Suprapubic skin (tissue), 4 donors: Measurements from ENCODE around the gene HSD17B1. TPM values are rescaled to one million over a fixed set of nuclear protein-coding genes. Genes with fewer than 3 reads are reported as not detected.
A peak's percentile ranks its signal among the peaks of the same experiment; 100 is the strongest.

Source experiments
- DNase-seq, 2 donors: peaks; one replicate each; pipeline ENCODE4 v3.0.0-alpha.2; 2019; ENCODE audit warnings: low spot score in 2 of 2
- H3K27ac ChIP-seq: fragments of 200-600 bp; sonication (generic); one replicate; pipeline ENCODE4 v1.5.1; 2019
- H3K27me3 ChIP-seq: fragments of 200-600 bp; sonication (generic); one replicate; pipeline ENCODE4 v1.5.1; 2019
- H3K36me3 ChIP-seq: fragments of 200-600 bp; sonication (generic); one replicate; pipeline ENCODE4 v1.5.1; 2019
- H3K4me1 ChIP-seq: fragments of 200-600 bp; sonication (generic); one replicate; pipeline ENCODE4 v1.5.1; 2019
- H3K4me3 ChIP-seq: fragments of 200-600 bp; sonication (generic); one replicate; pipeline ENCODE4 v1.5.1; 2019; ENCODE audit warnings: mild to moderate bottlenecking
- H3K9me3 ChIP-seq: fragments of 200-600 bp; sonication (generic); one replicate; pipeline ENCODE4 v1.5.1; 2019
- EP300 ChIP-seq: sonication (generic); formaldehyde crosslinking; IDR thresholded peaks from one replicate; pipeline ENCODE4 v1.6.1; 2017; ENCODE audit warnings: antibody characterized with exemption
- POLR2A ChIP-seq, 2 donors: fragments of 450-650 bp; IDR thresholded peaks; one replicate each; pipeline ENCODE4 v1.6.1; 2017; ENCODE audit warnings: antibody characterized with exemption in 2 of 2, mild to moderate bottlenecking in 2 of 2, moderate library complexity in 2 of 2
- POLR2AphosphoS5 ChIP-seq, 3 donors: sonication (generic); formaldehyde crosslinking; IDR thresholded peaks; one replicate each; pipeline ENCODE4 v1.6.1; 2017; ENCODE audit warnings: antibody characterized with exemption in 3 of 3
- WGBS: methylation state at CpG from one replicate; pipeline ENCODE4 v1.1.5; 2018; 5-methylcytosine and 5-hydroxymethylcytosine counted together
- total RNA-seq, 4 donors: library from RNA; depleted of rRNA; stranded (reverse); fragments of >200 nt; gene quantifications; one replicate each; pipeline ENCODE4 v1.1.0, GENCODE V29; 2016
- TF ChIP-seq, protein P1 (sequence below), 2 donors: fragments of 200-600 bp in 1 of 2; fragments of 450-650 bp in 1 of 2; sonication (generic) in 1 of 2; IDR thresholded peaks; one replicate each; pipeline ENCODE4 v1.5.1; 2016 to 2019; ENCODE audit warnings: antibody characterized with exemption in 2 of 2, mild to moderate bottlenecking in 1 of 2, moderate library complexity in 1 of 2

HSD17B1 gene
- total RNA-seq, 4 donors from 2014 or later = 1.2 to 8.8 (median 3.2) TPM

DNA sequence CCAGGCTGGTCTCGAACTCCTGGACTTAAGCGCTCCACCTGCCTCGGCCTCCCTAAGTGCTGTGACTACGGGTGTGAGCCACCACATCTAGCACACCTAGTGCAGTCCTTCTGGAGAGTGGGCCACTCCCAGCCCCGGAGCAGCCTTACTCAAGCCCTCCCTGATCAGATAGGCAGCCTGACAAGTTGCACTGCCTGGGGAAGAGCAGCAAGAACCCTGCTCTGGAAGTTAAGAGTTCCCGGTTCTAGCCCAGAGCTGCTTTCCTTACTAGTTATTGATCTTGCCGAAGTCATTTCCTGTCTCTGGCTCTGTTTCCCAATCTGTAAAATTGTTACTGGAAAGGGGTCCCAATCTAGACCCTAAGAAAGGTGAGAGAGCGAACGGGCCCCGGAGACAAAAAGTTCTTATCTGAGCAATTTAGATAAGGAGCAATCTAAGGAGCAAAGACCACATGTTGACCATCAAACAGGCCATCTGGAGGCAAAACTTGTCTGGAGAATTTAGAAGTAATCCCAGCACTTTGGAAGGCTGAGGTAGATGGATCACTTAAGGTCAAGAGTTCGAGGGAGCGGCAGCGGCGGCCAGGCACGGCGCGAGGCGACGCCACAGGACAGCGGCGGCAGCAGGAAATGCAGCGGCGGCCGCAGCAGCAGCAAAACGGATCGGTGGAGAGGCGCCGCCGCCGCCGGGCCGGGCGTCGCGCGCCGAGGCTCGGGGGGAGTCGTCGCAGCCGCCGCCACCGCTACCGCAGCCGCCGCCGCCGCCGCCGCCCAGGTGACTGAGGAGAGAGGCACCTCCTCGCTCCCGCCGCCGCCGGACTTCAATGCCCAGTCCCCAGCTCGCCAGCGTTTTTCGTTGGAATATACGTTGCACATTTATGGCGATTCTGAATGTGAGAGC, 21.0 kb upstream of the HSD17B1 start:
- Histone ChIP-seq H3K9me3 (no peaks in the 10 kb centered on the region), H3K27ac (peak overlapping the region; percentile 79), H3K4me1 (peaks cover 47% of the 10 kb centered on the region), H3K27me3 (no peaks in the 10 kb centered on the region), H3K4me3 (peak overlapping the region; percentile 56), H3K36me3 (no peaks in the 10 kb centered on the region)
- no peak for TF ChIP-seq EP300
- TF ChIP-seq, protein P1, sequence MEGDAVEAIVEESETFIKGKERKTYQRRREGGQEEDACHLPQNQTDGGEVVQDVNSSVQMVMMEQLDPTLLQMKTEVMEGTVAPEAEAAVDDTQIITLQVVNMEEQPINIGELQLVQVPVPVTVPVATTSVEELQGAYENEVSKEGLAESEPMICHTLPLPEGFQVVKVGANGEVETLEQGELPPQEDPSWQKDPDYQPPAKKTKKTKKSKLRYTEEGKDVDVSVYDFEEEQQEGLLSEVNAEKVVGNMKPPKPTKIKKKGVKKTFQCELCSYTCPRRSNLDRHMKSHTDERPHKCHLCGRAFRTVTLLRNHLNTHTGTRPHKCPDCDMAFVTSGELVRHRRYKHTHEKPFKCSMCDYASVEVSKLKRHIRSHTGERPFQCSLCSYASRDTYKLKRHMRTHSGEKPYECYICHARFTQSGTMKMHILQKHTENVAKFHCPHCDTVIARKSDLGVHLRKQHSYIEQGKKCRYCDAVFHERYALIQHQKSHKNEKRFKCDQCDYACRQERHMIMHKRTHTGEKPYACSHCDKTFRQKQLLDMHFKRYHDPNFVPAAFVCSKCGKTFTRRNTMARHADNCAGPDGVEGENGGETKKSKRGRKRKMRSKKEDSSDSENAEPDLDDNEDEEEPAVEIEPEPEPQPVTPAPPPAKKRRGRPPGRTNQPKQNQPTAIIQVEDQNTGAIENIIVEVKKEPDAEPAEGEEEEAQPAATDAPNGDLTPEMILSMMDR (IDR thresholded peaks at IDR 0.05) = peak; percentile 23 to 60
- 10% methylated on average over 59 of the region's 60 CpGs for whole genome bisulfite sequencing
- DNase-seq = no peak

DNA sequence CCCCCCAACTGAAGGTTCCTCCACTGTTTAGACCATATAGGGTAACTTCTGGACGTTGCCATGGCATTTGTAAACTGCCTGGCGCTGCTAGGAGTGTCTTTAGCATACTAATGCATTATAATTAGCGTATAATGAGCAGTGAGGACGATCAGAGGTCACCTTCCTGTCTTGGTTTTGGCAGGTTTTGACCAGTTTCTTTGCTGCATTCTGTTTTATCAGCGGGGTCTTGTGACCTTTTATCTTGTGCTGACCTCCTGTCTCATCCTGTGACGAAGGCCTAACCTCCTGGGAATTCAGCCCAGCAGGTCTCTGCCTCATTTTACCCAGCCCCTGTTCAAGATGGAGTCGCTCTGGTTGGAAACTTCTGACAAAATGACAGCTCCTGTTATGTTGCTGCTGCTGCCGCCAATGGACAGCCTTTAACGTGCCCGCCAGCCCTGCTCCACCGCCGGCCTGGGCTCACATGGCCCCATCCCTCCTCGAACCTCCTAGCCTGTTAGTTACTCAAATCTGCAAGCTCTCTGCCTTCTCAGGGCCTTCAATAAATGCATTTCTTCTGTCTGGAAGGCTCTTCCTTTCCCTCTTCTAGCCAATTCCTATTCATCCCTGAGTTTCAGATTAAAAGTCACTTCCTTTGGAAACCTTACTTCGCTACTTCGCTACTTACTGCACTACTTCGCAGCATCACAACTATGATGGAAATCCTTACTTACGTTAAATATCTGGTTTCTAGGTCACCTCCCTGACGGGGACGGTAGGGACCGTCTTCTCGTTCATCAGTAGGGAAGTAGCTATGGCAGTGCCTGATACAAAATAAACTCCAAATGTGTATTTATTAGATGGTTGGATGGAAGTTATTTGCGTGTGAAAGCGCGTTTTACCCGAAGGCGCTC, 17.3 kb upstream of the HSD17B1 start:
- Histone ChIP-seq H3K4me3 (peak overlapping the region; percentile 84), H3K27me3 (no peaks in the 10 kb centered on the region), H3K36me3 (peaks cover 18% of the 10 kb centered on the region), H3K9me3 (no peaks in the 10 kb centered on the region), H3K27ac (peak overlapping the region; percentile 95), H3K4me1 (peaks cover 40% of the 10 kb centered on the region)
- 41% methylated on average over 26 of the region's 26 CpGs for WGBS
- TF ChIP-seq, protein P1 (IDR thresholded peaks at IDR 0.05) = no peak
- TF ChIP-seq EP300 = peak; percentile 33
- TF ChIP-seq POLR2A (IDR thresholded peaks at IDR 0.05) = no peak
- TF ChIP-seq POLR2AphosphoS5 (IDR thresholded peaks at IDR 0.05) = no peak
- DNase-seq = no peak

DNA sequence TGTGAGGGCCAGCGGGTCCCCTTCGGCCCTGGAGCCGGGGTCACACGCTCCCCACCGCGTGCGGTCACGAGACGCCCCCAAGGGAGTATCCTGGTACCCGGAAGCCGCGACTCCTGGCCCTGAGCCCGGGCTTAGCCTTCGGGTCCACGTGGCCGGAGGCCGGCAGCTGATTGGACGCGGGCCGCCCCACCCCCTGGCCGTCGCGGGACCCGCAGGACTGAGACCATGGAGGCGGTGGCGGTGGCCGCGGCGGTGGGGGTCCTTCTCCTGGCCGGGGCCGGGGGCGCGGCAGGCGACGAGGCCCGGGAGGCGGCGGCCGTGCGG, 16.7 kb upstream of the HSD17B1 start, which contains the start of gene NAGLU:
TSS of gene NAGLU (plus strand) at position 194 of the 324 bp plus-strand sequence. CDS start at position 226, 32 bp downstream.
- WGBS = 0% methylated on average over 15 of the region's 40 CpGs
- TF ChIP-seq, protein P1 (IDR thresholded peaks at IDR 0.05) = no peak
- TF ChIP-seq POLR2A (IDR thresholded peaks at IDR 0.05) = peak in 1 of 2 donors; percentile 82
- peak; percentile 57 to 86 (median 68) for TF ChIP-seq POLR2AphosphoS5 (IDR thresholded peaks at IDR 0.05)

DNA sequence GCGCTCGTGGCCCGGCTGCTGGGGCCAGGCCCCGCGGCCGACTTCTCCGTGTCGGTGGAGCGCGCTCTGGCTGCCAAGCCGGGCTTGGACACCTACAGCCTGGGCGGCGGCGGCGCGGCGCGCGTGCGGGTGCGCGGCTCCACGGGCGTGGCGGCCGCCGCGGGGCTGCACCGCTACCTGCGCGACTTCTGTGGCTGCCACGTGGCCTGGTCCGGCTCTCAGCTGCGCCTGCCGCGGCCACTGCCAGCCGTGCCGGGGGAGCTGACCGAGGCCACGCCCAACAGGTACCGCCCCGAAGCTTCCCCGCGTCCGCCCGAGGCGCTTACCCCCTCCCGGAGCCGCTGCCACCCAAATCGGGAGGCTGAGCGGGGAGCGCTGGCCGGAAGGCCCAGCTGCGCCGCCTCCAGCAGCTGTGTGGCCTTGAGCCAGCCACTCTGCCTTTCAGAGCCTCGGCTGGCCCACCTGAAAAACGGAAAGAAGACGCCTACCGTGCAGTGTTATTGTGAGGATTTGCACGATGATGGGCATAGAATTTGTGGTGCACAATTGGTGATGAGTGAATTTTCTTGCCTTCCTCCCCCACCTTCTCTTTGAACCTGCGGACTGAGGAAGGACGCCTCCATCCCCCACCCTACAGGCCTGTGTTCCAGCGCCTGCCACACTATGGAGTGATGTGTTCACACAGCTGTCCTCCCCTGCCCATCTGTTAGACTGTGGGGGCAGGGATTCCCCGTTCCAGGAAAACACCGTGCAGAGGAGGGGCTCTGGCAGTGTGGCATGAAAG, 16.2 kb upstream of the HSD17B1 start:
- Histone ChIP-seq H3K9me3 (no peaks in the 10 kb centered on the region), H3K27me3 (no peaks in the 10 kb centered on the region), H3K4me1 (peaks cover 30% of the 10 kb centered on the region), H3K27ac (peak overlapping the region; percentile 95), H3K4me3 (peak overlapping the region; percentile 84), H3K36me3 (peaks cover 29% of the 10 kb centered on the region)
- TF ChIP-seq POLR2AphosphoS5 (IDR thresholded peaks at IDR 0.05) = peak in 1 of 3 donors; percentile 73
- TF ChIP-seq, protein P1 (IDR thresholded peaks at IDR 0.05) = peak in 1 of 2 donors; percentile 10
- TF ChIP-seq POLR2A (IDR thresholded peaks at IDR 0.05) = no peak
- WGBS = 2% methylated on average over 28 of the region's 65 CpGs
- DNase-seq = peak; percentile 88 to 91

More for the DNA sequence above, 16.7 kb upstream of the HSD17B1 start, which contains the start of gene NAGLU:
- DNase-seq = peak; percentile 98 to 99
- H3K4me3 ChIP-seq = peak within 1 kb of the TSS; percentile 84
- H3K36me3 ChIP-seq = peaks cover 23% of the 10 kb centered on the region
- H3K27me3 ChIP-seq = no peaks in the 10 kb centered on the region
- peak within 1 kb of the TSS; percentile 95 for H3K27ac ChIP-seq
- H3K9me3 ChIP-seq = no peaks in the 10 kb centered on the region
- peaks cover 34% of the 10 kb centered on the region for H3K4me1 ChIP-seq
